GM18873 (cell line): ENCODE measurements around the gene RSPH3.
"Not testable (repeated sequence)": the region's sequence is repeated elsewhere in the genome, so short reads cannot be mapped to it uniquely, and the experiment has no call there.

ENCODE experiments used
- ATAC-seq: cut with Tn5 transposase; IDR thresholded peaks from one replicate; pipeline ENCODE4 v1.9.1; 2021; ENCODE audit warnings: mild to moderate bottlenecking, moderate library complexity, moderate number of reproducible peaks; ENCODE audit not compliant: unreplicated experiment, low FRiP score

Gene RSPH3

DNA sequence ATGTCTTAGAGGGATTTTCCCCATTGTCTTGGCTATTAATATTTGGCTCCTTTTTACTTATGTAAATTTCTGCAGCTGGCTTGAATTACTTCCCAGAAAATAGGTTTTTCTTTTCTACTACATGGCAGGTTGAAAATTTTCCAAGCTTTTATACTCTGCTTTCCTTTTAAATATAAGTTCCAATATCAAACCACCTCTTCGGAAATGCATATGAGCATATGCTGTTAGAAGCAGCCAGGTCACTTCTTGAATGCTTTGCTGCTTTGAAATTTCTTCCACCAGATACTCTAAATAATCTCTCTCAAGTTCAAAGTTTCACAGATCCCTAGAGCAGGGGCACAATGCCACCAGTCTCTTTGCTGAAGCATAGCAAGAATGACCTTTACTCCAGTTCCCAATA lies 25.2 kb upstream of the RSPH3 start:
- not testable (repeated sequence) for ATAC-seq

- ATAC-seq: no peak
Observed at GRCh38 chr6:159023893-159024292, 23.9 kb upstream of the RSPH3 start.

DNA sequence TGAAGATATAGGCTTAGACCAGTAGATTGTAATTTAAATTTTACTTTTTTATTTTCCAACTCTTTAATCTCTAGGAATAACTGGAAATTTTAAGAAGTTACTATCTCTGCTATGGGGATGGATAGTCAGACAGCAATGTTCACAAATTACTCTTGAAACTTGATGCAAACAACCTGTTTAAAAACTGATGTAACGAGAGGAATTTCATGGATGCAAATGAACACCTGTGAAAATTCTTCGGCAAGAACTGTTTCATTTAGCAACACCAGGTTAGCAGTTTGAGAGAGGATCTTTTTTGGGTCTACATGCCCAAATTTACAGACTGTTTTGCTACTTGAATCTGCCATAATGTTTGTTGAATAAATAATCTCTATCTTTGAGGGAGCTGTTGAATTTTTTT lies 20.0 kb upstream of the RSPH3 start:
- no peak for ATAC-seq

DNA sequence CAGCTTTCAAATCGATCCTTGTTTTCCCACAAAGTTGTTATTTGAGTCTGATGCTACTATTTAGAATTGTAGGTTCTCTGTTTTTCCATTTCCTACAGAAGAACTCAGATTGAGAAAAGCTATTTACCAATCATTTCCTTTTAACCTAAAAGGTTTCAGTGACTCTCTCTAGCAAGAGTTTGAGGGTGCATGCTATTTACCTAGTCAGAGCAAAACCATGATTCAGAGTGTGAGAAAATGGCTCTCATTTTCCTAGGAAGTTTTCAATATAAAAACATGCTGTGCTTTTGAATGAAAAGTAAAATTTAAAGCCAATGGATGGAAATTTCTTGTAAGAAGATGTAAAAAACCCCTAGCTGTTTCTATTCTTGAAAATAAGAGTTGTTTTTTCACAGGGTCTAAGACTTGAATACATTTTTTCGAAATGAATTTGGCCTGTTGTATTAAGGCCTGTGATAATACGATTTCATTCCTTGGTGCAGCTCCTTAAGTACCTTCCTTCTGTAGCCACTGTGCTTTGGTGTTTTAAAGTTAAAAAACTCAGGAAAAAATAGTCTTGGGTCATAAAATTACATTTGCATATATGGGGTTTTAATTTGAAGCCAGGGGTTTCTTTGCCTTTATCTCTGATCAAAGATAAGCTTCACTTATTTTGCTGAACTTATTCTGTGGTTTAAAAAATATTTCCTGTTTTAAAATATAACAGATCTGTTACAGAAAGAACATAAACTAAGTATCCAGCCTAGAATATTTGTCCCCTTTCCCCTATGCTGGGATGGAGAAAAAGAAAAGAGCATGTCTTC lies 18.0 kb upstream of the RSPH3 start:
- no peak for ATAC-seq

GRCh38 chr6:159014406-159014805 lies 14.4 kb upstream of the RSPH3 start:
- ATAC-seq: no peak

DNA sequence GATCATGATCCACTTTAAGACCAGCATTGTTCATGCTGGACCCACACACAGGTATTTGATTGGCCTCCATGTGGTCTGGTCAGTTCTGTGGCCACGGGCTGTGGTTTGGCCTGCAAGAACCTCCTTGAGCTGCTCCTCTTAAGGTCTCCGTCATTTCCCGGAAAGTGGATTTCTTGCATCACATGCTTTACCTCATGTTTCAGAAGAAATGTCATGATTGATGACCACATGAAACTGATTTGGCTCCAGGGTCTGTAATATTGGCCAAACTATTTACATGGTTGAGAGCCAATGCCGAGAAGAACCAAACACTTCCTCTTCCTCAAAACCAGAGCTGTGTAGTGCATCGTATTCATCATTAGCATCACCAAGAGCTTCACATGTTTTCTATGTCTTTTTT lies 13.2 kb upstream of the RSPH3 start:
- no peak for ATAC-seq

GRCh38 chr6:159012201-159012600 lies 12.2 kb upstream of the RSPH3 start:
- ATAC-seq: no peak

DNA sequence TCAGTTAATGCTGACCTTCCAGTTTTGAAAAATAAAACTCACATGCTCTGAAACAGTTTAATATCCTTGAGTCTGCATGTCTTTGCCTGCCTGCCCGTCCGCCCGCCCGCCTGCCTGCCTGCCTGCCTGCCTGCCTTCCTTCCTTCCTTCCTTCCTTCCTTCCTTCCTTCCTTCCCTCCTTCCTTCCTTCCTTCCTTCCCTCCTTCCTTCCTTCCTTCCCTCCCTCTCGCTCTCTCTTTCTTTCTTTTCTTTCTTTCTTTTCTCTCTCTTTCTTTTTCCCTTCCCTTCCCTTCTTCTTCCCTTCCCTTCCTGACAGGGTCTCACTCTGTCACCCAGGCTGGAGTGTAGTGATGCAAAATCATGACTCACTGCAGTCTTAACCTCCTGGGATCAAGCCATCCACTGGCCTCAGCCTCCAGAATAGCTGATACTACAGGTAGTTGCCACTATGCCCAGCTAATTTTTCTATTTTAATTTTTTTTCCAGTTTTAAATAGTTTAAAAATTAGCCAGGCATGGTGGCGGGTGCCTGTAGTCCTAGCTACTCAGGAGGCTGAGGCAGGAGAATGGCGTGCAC lies 10.1 kb upstream of the RSPH3 start:
- not testable (repeated sequence) for ATAC-seq

DNA sequence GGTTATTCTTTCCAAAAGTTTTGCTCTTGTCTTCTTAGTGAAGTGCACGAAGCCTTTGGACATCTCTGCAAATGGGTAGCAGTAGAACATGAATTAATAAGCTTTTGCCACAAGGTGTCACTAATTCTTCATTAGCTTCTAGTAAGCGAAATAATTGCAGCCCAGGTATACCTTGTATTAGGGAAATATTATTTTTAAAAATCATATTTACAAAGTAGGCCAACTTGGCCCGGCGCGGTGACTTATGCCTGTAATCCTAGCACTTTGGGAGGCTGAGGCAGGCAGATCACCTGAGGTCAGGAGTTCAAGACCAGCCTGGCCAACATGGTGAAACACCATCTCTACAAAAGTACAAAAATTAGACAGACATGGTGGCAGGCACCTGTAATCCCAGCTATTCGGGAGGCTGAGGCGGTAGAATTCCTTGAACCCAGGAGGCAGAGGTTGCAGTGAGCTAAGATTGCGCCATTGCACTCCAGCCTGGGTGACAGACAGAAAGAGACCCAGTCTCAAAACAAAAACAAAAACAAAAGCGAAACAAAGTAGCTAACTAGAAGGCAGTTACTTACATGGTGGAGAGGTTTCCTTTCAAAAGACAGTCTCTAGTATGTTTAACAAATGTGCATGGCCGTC lies 8.8 kb upstream of the RSPH3 start:
- ATAC-seq: peak; percentile 52

DNA sequence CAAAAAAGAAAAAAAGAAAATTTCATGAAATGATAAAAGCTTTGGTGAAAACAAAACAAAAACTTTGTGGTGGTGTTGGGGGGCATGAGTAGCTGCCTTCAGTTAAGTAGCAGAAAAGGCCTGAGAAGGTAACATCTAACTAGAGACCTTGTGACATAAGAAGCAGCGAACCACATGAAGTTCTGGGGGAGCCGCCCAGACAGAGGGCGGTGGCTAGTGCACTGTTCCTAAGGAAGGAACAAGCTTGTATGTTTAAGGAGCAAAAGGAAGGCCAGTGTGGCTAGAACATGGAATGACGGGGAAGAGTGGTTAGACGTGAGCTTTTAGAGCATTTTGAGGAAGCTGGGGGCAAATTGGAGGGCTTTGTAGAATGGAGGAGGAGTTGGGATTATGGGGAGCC lies 7.5 kb upstream of the RSPH3 start:
- ATAC-seq: no peak

DNA sequence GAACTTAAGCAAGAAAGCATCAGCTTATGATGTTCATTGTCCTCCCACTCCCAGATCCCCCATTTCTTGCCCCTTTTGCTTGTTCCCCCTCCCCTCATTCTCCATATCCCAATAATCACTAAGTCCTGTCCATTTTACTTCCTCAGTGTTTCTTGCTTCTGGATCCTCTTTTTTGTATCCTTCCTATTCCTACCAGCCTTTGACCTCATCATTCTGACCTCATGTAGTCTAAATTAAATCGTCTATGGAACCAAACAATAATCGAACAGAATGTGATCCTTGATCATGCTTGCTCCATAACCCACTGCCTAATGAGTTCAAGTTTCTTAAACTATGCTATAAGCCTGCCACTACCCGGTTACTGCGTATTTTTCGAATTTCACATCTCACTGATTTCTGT lies 5.4 kb upstream of the RSPH3 start:
- ATAC-seq: no peak

GRCh38 chr6:159004592-159004991 lies 4.6 kb upstream of the RSPH3 start:
- ATAC-seq: no peak

GRCh38 chr6:159002432-159003155 lies 2.6 kb upstream of the RSPH3 start:
- ATAC-seq: no peak

DNA sequence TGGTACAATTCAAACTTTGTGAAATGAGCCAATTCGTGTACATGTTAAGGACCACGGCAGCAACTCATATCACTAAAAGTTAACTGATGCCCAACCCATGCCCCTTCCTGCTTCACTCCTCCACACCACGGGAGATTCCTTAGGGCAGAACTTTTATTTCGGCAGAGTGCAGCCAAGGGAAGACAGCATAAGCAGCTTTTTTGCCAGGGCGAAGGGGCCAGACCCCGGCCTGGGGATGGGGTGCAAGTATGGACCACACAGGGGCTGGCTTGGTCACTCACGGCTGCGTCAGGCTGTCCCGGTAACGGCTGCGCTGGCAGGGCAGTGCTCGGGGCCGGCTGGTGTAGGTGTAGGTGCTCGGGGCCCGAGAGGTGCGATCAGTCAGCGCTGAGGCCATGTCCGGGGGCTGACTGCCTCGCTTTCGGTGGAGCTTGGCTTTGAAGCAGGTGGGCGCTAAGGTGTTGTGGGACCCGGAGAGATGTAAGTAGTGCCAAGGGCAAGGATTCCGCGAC lies 792 bp downstream of the RSPH3 start:
- ATAC-seq: peak; percentile 11

GRCh38 chr6:158996856-158997255 lies 3.1 kb downstream of the RSPH3 start:
- ATAC-seq: no peak

GRCh38 chr6:158993639-158994038 lies 6.4 kb downstream of the RSPH3 start:
- ATAC-seq: no peak

- ATAC-seq: no peak
Observed at GRCh38 chr6:158991017-158991723, 8.8 kb downstream of the RSPH3 start.

GRCh38 chr6:158989711-158990110 lies 10.3 kb downstream of the RSPH3 start:
- ATAC-seq: not testable (repeated sequence)

DNA sequence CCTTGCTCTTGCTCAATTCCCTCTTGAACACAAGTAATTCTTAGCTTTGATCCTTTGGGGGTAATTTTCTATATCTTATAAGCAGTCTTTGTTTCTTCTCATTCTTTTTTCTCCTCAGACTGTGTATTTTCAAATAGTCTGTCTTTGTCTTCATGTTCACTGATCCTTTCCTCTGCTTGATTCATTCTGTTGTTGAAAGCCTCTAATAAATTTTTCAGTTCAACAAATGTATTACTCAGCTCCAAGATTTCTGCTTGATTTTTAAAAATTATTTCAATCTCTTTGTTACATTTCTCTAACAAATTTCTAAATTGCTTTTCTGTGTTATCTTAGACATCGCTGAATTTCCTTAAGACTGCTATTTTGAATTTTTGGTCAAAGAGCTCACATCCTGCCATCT lies 11.5 kb downstream of the RSPH3 start:
- no peak for ATAC-seq

- ATAC-seq: no peak
Observed at GRCh38 chr6:158987657-158988056, 12.3 kb downstream of the RSPH3 start.
